ENCODE results near the gene URI1. TPM values are rescaled to one million over a fixed set of nuclear protein-coding genes. Genes with fewer than 3 reads are reported as not detected.
"Not testable (repeated sequence)": the region's sequence is repeated elsewhere in the genome, so short reads cannot be mapped to it uniquely, and the experiment has no call there.

The URI1 gene
- total RNA-seq, 1 experiment from 2014 or later, result 95.5 TPM

- Histone ChIP-seq H3K27me3 (no peaks in the 10 kb centered on the region), H3K4me3 (no peak overlapping the region), H3K36me3 (no peaks in the 10 kb centered on the region), H3K9me3 (peaks cover 20% of the 10 kb centered on the region)
- DNase-seq, result no peak
Observed at GRCh38 chr19:29934781-29935180, 7.3 kb upstream of the URI1 start.

GRCh38 chr19:29936409-29936808, 5.6 kb upstream of the URI1 start:
- no peak overlapping the region for H3K4me3 ChIP-seq
- DNase-seq, result no peak
- H3K27me3 ChIP-seq, result no peaks in the 10 kb centered on the region
- no peaks in the 10 kb centered on the region for H3K36me3 ChIP-seq
- peaks cover 20% of the 10 kb centered on the region for H3K9me3 ChIP-seq

GRCh38 chr19:29939628-29940027, 2.4 kb upstream of the URI1 start:
- Histone ChIP-seq H3K36me3 (peaks cover 7% of the 10 kb centered on the region), H3K27me3 (no peaks in the 10 kb centered on the region), H3K4me3 (no peak overlapping the region), H3K9me3 (peaks cover 13% of the 10 kb centered on the region)
- DNase-seq, result no peak

DNA sequence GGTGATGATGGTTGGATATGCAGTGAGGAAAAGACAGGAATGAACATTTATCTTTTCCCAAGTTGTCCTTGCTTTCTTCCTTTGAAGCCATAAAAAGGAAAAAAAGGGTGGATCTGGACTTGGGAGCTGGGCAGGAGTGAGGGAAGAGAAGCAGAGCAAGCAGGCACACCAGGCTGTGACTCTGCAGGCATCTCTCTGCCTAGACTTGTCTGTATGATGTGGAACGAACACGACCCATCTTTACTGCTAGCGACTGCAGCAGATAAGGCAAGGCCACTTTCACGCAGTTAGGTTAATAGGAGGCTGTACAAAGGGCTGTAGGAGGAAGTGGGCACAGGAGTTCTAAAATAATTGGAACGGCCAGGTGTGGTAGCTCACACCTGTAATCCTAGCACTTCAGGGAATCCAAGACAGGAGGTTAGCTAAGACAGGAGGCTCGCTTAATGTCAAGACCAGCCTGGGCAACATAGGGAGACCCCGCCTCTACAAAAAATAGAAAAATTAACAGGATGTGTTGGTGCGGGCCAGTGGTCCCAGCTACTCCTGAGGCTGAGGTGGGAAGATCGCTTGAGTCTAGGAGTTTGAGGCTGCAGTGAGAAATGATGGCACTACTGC, 961 bp upstream of the URI1 start:
- Histone ChIP-seq H3K9me3 (peaks cover 10% of the 10 kb centered on the region), H3K4me3 (no peak overlapping the region; the same call in 1 of the 2 replicates), H3K36me3 (peaks cover 12% of the 10 kb centered on the region), H3K27me3 (no peaks in the 10 kb centered on the region)
- DNase-seq, result no peak

- Histone ChIP-seq H3K27me3 (no peaks in the 10 kb centered on the region), H3K4me3 (peak overlapping the region; percentile 96), H3K9me3 (peaks cover 3% of the 10 kb centered on the region; the same call in 1 of the 2 replicates), H3K36me3 (peaks cover 12% of the 10 kb centered on the region)
- DNase-seq, result peak; percentile 71
Observed at GRCh38 chr19:29942404-29943261, 594 bp downstream of the URI1 start.

DNA sequence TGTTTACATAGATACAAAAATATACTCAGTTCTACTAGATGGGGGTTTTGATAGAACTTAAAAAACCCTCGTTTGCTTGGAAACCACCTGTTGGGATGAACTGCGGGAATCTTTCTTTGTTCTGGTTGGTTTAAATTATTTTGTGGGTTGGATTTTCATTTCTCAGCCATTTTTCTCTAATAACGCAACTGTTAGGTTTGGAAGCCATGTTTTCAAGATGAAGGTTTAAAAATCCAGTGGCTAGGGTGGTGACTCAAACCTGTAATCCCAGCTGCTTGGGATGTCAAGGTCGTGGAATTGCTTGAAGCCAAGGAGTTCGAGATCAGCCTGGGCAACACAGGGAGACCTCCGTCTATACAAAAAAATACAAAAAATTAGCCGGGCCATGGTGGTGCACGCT, 1.6 kb downstream of the URI1 start:
- no peaks in the 10 kb centered on the region for H3K27me3 ChIP-seq
- H3K9me3 ChIP-seq, result no peaks in the 10 kb centered on the region
- H3K4me3 ChIP-seq, result peak overlapping the region; percentile 96
- H3K36me3 ChIP-seq, result peaks cover 12% of the 10 kb centered on the region
- no peak for DNase-seq

GRCh38 chr19:29944390-29945012, 2.5 kb downstream of the URI1 start:
- peaks cover 12% of the 10 kb centered on the region for H3K36me3 ChIP-seq
- no peaks in the 10 kb centered on the region for H3K27me3 ChIP-seq
- H3K9me3 ChIP-seq, result no peaks in the 10 kb centered on the region
- peak overlapping the region; percentile 32 for H3K4me3 ChIP-seq
- no peak for DNase-seq

DNA sequence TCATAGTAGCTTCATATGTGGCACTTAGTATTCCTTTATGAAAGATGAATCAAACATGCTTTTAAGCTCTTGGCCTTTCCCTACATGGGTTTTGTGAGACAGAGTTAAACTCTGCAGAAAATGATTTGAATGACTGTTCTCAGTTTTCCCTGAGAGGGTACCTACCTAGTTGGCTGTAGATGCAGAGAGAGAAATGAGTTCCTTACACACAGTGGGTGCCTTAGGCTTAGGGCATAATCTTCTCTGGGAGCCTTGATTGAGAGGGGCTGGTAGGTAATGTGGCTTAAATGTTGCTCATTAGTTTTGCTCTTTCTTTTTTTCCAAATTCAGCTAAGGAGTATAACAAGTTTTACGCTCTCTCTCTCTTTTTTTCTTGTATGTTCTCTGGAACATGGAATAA, 3.0 kb downstream of the URI1 start:
- H3K9me3 ChIP-seq, result no peaks in the 10 kb centered on the region
- H3K27me3 ChIP-seq, result no peaks in the 10 kb centered on the region
- H3K4me3 ChIP-seq, result peak overlapping the region; percentile 32
- no peak for DNase-seq
- H3K36me3 ChIP-seq, result peaks cover 12% of the 10 kb centered on the region

DNA sequence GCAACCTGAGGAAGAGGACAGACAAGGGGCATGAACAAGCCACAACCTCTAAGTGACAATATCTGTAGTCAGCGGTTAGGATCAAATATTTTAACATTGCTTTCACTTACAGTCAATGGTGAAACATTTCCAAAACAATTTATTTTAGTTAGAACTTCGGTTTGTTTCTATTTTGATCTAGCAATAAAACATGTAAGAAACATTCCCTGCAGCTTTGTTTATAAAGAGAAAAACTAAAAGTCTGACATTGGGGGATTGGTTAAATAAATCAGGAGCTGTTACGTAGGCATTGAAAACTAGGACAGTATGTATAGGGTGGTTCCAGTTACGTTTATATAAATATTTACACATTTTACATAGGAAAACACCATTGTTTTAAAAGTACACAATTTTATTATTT, 3.4 kb downstream of the URI1 start:
- Histone ChIP-seq H3K4me3 (peak overlapping the region; percentile 32), H3K9me3 (no peaks in the 10 kb centered on the region), H3K36me3 (peaks cover 12% of the 10 kb centered on the region), H3K27me3 (no peaks in the 10 kb centered on the region)
- no peak for DNase-seq

- Histone ChIP-seq H3K36me3 (peaks cover 19% of the 10 kb centered on the region), H3K4me3 (no peak overlapping the region), H3K9me3 (no peaks in the 10 kb centered on the region)
Observed at GRCh38 chr19:29946645-29947044, 4.6 kb downstream of the URI1 start.

DNA sequence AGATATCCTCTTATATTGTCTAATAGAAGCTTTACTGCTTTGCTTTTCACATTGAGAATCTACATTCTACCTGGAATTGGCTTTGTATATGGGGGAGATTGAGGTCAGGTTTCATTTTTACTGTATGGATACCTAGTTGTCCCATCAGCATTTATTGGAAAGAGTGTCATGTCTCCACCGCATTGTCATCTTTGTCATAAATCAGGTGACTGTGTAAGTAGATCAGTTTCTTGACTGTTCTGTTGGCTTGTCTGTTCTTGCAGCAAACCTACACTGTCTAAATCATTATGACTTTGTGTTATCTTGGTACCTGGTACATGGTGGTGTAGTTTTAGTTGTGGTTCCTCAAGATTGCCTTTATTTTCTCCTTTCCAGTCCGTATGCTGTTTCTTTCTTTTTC, 5.8 kb downstream of the URI1 start:
- peaks cover 25% of the 10 kb centered on the region for H3K36me3 ChIP-seq
- no peaks in the 10 kb centered on the region for H3K9me3 ChIP-seq
- no peak for DNase-seq
- H3K4me3 ChIP-seq, result no peak overlapping the region
- H3K27me3 ChIP-seq, result no peaks in the 10 kb centered on the region

More at GRCh38 chr19:29946645-29947044, 4.6 kb downstream of the URI1 start:
- no peaks in the 10 kb centered on the region for H3K27me3 ChIP-seq
- no peak for DNase-seq

- DNase-seq, H3K9me3 ChIP-seq: not testable (repeated sequence)
Observed at GRCh38 chr19:29948759-29949470, 6.9 kb downstream of the URI1 start.

DNA sequence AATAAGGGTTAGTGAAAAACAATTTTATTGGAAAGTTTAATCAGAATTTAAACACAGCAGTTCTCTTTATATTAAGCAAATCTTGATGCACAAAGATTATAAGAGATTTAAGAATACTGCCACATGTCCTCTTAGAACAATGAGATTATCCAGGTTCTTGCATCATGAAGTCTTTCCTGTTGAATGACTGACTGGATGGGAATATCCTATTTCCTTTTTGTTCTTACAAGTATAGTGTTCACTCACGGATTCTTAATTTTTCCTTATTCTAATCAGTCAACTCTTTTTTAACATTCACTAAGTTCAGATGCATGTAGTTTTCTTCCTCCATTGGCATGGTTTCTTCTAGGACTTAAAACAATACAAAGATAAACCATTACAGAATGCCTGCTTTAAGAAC, 10.1 kb downstream of the URI1 start:
- Histone ChIP-seq H3K9me3 (no peaks in the 10 kb centered on the region), H3K36me3 (peaks cover 33% of the 10 kb centered on the region), H3K27me3 (no peaks in the 10 kb centered on the region), H3K4me3 (no peak overlapping the region)
- no peak for DNase-seq

More at GRCh38 chr19:29948759-29949470, 6.9 kb downstream of the URI1 start:
- H3K36me3 ChIP-seq, result peaks cover 28% of the 10 kb centered on the region
- not testable (repeated sequence) for H3K4me3 ChIP-seq, H3K27me3 ChIP-seq

GRCh38 chr19:29952646-29953045, 10.6 kb downstream of the URI1 start:
- H3K9me3 ChIP-seq, result no peaks in the 10 kb centered on the region
- no peak overlapping the region for H3K4me3 ChIP-seq
- H3K36me3 ChIP-seq, result peaks cover 36% of the 10 kb centered on the region
- DNase-seq, result no peak
- H3K27me3 ChIP-seq, result no peaks in the 10 kb centered on the region

DNA sequence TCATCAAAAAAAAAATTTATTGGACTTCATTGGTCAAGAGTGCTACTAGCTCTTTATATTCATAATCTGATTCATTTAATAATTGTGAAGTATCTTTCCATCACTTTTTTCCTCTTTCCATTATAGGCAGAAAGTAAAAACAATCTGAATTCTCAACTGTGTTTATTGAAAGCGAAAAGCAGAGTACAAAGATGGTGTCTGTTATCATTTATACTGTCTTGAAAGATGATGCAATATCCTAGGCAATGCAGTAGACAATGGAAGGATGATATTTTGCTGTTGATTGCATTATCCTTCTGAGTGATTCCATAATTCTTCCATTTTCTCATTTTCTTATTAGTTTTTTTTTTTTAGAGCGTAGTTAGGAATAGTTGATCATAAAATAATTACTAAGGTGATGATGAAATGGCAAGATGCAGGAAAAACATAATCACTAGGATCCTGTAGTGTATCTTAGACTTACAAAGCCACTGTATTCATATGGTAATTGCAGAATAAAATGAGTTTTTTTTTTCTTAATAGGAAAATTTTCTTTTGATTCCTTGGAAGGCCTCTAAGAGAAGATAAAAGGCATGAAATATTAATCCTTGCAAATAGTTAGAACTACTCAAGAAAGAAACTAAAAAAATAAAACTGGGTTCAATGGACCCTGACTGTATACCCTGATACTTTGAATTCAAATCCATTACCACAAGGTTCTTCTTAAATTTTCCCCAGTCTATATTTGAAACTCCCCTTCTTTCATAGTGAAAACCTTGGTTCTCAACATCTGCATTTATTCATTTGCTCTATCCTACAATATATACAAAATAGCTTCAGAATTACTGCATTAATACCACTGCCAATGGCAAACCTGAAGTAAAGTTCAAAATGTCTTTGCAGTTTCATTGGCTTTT, 11.6 kb downstream of the URI1 start:
- H3K36me3 ChIP-seq, result peaks cover 42% of the 10 kb centered on the region
- H3K9me3 ChIP-seq, result peaks cover 2% of the 10 kb centered on the region; the same call in 1 of the 2 replicates
- H3K27me3 ChIP-seq, result no peaks in the 10 kb centered on the region
- no peak overlapping the region for H3K4me3 ChIP-seq
- no peak for DNase-seq

GRCh38 chr19:29956855-29957254, 14.8 kb downstream of the URI1 start:
- no peak for DNase-seq

More at GRCh38 chr19:29956855-29957254, 14.8 kb downstream of the URI1 start:
- Histone ChIP-seq H3K36me3 (peaks cover 41% of the 10 kb centered on the region), H3K27me3 (no peaks in the 10 kb centered on the region), H3K9me3 (peaks cover 2% of the 10 kb centered on the region; the same call in 1 of the 2 replicates), H3K4me3 (no peak overlapping the region)

Measured in MG63 (cell line).